ENCODE measurements around the gene CLDN14. TPM values are rescaled to one million over a fixed set of nuclear protein-coding genes. Genes with fewer than 3 reads are reported as not detected.

CLDN14 gene, protein sequence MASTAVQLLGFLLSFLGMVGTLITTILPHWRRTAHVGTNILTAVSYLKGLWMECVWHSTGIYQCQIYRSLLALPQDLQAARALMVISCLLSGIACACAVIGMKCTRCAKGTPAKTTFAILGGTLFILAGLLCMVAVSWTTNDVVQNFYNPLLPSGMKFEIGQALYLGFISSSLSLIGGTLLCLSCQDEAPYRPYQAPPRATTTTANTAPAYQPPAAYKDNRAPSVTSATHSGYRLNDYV
- not detected in 2 replicates for polyA plus RNA-seq (2011; rRNA removed)
- polyA minus RNA-seq (2011; rRNA and poly(A)+ RNA removed) = not detected in 2 replicates

GRCh38 chr21:36479415-36480402, at the start of gene CLDN14:
CLDN14 (minus strand) TSS chr21:36480122; CDS start chr21:36461695, 18,427 bp downstream.
- no peaks in the 10 kb centered on the region for H3K36me3 ChIP-seq (ENCODE audit: control insufficient read depth, insufficient read depth, low read length)
- H3K4me3 ChIP-seq (ENCODE audit: low read depth, low read length) = no peak within 1 kb of the TSS
- ChIA-PET POLR2A (no interaction called here), CTCF (interaction anchor here (1.0 to 1.7 kb wide), 5 partner anchors 8 to 58 kb away, joined by 3 to 6 read pairs (median 4); no protein-coding TSS in a partner anchor)
- no peaks in the 10 kb centered on the region for H3K27me3 ChIP-seq (ENCODE audit: control insufficient read depth, insufficient read depth, low read length)
- TF ChIP-seq CTCF (IDR thresholded peaks at IDR 0.05; ENCODE audit: insufficient read depth, low read depth, low read length) = no peak
- DNase-seq (ENCODE audit: low read depth) = no peak

DNA sequence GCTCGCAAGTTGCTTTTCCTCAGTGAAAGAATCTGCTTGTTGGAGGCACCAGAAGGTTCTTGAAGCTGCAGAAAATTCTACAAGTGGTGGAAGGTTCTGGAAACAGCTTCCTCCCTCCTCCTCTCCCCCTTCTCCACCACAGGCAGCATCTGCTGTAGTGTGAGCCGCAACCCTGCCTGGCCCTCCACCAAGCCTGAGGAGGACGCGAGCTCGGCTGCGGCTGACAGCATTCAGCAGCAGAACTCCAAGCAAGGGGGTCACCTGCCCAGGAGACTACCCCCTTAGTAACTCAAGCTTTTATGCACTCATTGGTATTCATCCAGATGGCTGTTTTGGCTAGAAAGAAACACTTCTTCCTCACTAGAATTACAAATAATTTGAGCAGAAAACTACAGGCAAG, 48.8 kb upstream of the CLDN14 start:
- Histone ChIP-seq H3K27me3 (ENCODE audit: control insufficient read depth, insufficient read depth, low read length) (peaks cover 23% of the 10 kb centered on the region), H3K36me3 (ENCODE audit: control insufficient read depth, insufficient read depth, low read length) (no peaks in the 10 kb centered on the region), H3K4me3 (ENCODE audit: low read depth, low read length) (no peak overlapping the region)
- TF ChIP-seq CTCF (IDR thresholded peaks at IDR 0.05; ENCODE audit: insufficient read depth, low read depth, low read length) = no peak
- ChIA-PET POLR2A (no interaction called here), CTCF (interaction anchor here (0.6 to 1.0 kb wide), 3 partner anchors 9 to 139 kb away, joined by 3 to 4 read pairs (median 3); no protein-coding TSS in a partner anchor)
- DNase-seq (ENCODE audit: low read depth) = no peak

DNA sequence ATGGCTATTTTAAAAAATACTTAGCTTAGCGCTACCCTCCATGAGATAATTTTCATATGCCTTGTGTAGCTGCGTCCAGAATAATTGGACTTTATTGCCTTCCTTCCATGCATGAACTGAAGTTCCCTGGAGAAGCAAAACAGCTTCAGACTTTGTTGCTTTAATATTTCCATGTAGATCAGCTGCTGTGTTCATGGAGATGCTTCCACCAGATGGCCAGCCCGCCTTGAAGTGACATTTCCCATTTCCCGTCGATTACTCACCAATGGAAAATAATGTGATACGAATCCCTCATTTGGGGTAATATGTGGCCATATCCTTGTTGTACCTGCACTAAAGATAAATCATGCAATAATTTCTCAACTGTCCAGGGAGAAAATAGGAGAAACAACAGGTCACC, 47.4 kb upstream of the CLDN14 start:
- Histone ChIP-seq H3K36me3 (ENCODE audit: control insufficient read depth, insufficient read depth, low read length) (no peaks in the 10 kb centered on the region), H3K4me3 (ENCODE audit: low read depth, low read length) (no peak overlapping the region), H3K27me3 (ENCODE audit: control insufficient read depth, insufficient read depth, low read length) (peaks cover 23% of the 10 kb centered on the region)
- ChIA-PET POLR2A (no interaction called here), CTCF (interaction anchor here (1.2 to 1.4 kb wide), 2 partner anchors 9 to 105 kb away, joined by 4 read pairs; no protein-coding TSS in a partner anchor)
- no peak for TF ChIP-seq CTCF (IDR thresholded peaks at IDR 0.05; ENCODE audit: insufficient read depth, low read depth, low read length)
- no peak for DNase-seq (ENCODE audit: low read depth)

GRCh38 chr21:36526104-36526503, 46.2 kb upstream of the CLDN14 start:
- Histone ChIP-seq H3K4me3 (ENCODE audit: low read depth, low read length) (no peak overlapping the region), H3K27me3 (ENCODE audit: control insufficient read depth, insufficient read depth, low read length) (peaks cover 25% of the 10 kb centered on the region), H3K36me3 (ENCODE audit: control insufficient read depth, insufficient read depth, low read length) (no peaks in the 10 kb centered on the region)
- ChIA-PET POLR2A (no interaction called here), CTCF (interaction anchor here (1.4 kb wide), 1 partner anchor 8 kb away, joined by 4 read pairs; no protein-coding TSS in a partner anchor)
- no peak for DNase-seq (ENCODE audit: low read depth)
- TF ChIP-seq CTCF (IDR thresholded peaks at IDR 0.05; ENCODE audit: insufficient read depth, low read depth, low read length) = no peak

DNA sequence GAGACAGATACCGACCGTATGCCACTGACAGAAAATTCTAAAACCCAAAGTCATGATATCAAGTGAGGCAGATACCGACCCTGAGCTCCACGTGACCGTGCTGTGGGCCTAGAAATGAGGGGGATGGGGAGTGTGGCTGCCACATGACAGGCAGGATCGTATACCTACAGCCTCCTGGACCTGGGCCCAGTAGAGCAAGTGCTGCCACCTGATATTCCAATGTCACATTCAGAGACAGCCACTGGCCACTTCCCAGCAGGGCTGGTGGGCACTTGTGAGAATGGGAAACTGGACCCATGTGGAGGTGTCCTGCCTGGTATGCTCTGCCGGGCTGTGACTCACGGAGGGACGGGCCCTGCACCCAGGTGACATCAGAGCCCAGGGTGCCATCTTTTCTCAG, 44.6 kb upstream of the CLDN14 start:
- Histone ChIP-seq H3K36me3 (ENCODE audit: control insufficient read depth, insufficient read depth, low read length) (no peaks in the 10 kb centered on the region), H3K27me3 (ENCODE audit: control insufficient read depth, insufficient read depth, low read length) (peaks cover 24% of the 10 kb centered on the region), H3K4me3 (ENCODE audit: low read depth, low read length) (no peak overlapping the region)
- ChIA-PET CTCF (no interaction called here), POLR2A (no interaction called here)
- TF ChIP-seq CTCF (IDR thresholded peaks at IDR 0.05; ENCODE audit: insufficient read depth, low read depth, low read length) = no peak
- DNase-seq (ENCODE audit: low read depth) = no peak
